HG03064 (cell line): ENCODE measurements around the gene AK1.

Experiments used
- ATAC-seq: cut with Tn5 transposase; IDR thresholded peaks from one replicate; pipeline ENCODE4 v1.9.1; 2021; ENCODE audit warnings: low read depth; ENCODE audit not compliant: unreplicated experiment

Gene AK1

DNA sequence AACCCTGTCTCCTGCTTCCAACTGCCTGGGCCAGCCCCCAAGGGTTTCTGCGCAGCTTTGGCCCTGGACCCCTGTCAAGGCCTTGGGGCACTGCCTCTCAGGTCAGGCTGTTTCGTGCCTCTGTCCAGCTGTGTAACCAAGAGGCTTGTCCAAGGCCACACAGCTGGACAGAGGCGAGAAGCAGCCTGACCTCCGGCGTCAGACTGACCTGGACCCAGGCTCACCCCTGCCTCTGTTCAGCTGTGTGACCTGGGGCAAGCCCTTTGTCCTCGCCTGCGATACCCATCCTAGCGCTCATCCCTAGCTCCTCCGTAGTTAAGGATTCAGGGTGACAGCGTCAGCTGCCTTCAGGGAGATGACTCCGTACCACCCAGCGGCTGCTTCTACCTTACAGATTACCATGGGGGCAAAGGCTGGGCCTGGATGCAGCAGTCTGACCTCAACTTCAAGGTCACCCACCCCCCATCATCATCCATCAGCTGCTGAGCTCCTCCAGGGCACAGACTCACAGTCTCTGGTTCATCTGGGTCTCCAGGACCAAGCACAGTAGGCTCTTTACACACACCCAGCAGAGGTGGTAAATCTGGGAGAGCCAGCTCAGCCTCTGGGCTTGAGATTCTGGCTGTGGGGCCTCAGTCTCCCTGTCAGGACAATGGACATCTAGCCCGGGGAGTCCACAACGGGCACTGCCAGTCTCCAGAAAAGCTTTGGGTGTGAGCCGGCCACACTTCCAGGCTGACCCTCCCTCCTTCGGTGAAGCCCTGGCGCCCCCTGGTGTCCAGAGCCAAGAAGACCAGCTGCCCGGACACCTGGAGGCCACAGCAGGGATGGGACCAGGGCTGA, 7.9 kb downstream of the AK1 start:
- ATAC-seq: peak; percentile 56

GRCh38 chr9:127868278-127868902, 9.1 kb downstream of the AK1 start:
- no peak for ATAC-seq

GRCh38 chr9:127867356-127868277, 9.9 kb downstream of the AK1 start:
- no peak for ATAC-seq

DNA sequence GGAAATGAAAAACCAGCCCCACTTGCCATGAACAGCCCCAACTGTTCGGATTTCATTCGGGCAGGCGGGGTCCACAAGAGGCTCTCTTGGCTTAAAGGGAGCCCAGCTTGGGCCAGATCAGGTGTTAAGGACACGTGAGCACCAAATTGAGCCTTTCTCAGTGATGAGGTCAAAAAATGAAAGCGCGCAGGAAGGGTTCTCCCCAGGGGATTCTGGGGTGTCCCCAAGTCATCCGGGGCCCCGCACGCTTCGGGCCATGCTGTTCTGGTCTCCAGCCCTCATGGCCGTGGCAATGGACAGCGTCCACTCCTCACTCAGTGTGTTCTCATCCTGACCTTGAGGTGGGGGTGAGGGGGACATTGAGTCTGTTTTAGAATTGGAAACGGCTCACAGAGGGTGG, 10.9 kb downstream of the AK1 start:
- no peak for ATAC-seq

GRCh38 chr9:127865645-127866464, 11.6 kb downstream of the AK1 start:
- no peak for ATAC-seq

DNA sequence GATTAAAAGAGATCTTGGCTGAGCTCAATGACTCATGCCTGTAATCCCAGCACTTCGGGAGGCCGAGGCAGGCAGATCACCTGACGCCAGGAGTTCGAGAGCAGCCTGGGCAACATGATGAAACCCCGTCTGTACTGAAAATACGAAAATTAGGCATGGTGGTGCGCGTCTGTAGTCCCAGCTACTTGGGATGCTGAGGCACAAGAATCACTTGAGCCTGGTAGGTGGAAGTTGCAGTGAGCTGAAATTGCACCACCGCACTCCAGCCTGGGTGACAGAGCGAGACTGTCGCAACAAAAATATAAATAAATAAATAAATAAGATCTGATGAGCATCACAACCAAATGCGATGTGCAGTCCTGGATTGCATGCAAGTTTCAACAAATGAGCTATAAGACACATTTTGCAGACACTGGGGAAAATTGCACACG, 14.3 kb downstream of the AK1 start:
- no peak for ATAC-seq

- ATAC-seq: no peak
These were observed 15.1 kb downstream of the AK1 start for GRCh38 chr9:127862075-127863011.

DNA sequence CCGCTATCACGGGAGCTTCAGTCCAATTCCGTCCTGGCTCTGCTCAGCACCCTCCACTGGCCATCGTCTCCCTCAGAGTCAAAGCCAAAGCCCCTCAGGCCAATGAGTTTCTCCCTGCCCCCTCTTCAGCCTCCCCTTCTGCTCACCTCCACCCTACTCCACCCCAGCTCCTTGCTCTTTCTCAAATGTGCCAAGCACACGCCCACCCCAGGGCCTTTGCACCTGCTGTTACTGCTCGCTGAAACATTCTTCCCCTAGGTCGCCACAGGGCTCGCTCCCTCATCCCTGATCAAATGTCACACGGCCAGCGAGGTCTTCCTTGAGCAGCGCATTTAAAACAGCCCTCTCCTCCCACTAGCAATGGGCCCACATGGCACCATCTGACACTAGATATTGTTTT, 16.7 kb downstream of the AK1 start:
- no peak for ATAC-seq

GRCh38 chr9:127860260-127860659, 17.2 kb downstream of the AK1 start:
- ATAC-seq: no peak

DNA sequence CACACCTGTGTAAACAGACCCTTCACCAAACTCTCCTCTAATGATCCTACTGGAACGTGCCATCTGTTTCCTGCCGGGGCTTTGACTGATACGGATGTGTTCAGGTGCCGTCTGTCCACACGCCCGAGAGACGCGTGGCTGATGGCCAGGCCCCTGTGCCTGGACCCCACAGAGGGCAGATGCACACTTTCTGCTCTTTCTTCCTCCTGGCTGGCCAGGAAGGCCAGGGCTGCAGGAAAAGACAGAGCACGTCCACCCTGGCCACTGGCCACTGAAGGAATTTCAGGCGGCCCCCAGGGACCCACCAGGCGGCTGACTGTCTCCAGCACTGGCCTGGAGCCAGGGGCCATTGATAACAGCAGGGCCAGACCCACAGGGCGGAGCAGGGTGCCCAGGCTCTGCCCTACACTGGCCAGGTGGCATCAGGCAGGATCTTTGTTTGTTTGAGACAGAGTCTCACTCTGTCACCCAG, 19.4 kb downstream of the AK1 start:
- ATAC-seq: no peak

- ATAC-seq: no peak
These were observed 20.2 kb downstream of the AK1 start for GRCh38 chr9:127857278-127857677.

GRCh38 chr9:127856729-127857116, 20.8 kb downstream of the AK1 start:
- no peak for ATAC-seq

- ATAC-seq: no peak
These were observed 21.3 kb downstream of the AK1 start for GRCh38 chr9:127856094-127856728.

DNA sequence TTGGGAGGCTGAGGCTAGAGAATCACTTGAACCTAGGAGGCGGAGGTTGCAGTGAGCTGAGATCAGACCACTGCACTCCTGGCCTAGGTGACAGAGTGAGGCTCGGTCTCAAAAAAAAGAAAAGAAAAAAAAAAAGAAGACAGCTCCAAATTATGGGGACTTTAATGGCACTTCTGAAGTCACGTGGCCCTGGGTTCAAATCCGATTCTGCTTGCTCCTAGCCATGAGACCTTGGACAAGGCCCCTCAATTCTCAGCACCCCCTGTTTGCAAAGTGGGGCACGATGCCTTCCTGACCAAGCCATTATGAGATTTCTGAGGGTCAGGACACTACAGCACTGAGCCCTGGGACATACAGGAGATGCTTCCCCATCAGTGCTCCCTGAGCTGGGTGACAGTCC, 22.0 kb downstream of the AK1 start:
- ATAC-seq: no peak

- ATAC-seq: no peak
These were observed 22.5 kb downstream of the AK1 start for GRCh38 chr9:127854960-127855359.

- ATAC-seq: no peak
These were observed 23.2 kb downstream of the AK1 start, which contains the start of gene ENG for GRCh38 chr9:127854184-127854806. Gene ENG, minus strand, starts transcription at chr9:127854658. Its CDS starts 303 bp downstream, at chr9:127854355.

DNA sequence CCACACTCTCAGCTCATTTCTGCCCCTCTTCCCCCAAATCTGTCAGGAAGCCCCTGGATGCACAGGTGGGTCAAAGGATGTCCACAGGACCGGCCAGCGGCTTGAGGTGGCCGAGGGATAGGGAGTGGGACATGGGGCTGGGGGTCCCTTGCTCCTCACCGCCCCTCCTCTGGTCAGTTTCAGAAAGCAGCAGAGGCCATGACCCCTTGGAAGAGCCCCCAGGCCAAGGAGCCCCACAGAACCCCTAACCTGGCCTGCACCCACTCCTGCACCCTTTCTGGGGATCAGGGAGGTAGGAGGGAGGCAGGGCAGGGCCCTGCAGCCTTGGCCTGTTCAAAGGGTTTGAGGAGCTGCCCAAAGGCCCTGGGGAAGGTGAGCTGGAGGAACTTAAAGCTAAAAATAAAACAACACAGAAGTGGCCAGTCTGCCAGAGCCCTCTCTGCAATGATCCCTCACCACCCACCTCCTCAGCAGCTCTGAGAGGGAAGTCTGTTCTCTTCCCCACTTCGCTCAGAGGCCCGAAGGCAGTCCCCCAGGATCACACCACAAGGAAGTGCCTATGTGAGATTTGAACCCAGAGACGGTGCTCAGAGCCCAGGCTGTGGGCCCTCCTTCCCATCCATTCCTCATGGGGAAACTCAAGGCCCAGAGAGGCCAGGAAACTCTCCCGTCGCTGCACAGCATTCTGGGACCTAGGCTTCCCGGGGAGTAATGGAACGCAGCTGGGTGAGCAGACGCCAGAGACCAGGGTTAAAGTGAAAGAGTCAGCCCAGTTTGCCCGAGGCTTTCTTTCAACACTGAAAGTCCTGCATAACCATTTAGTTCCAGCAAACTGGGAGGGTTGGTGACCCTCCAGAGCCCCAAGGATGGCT, 23.9 kb downstream of the AK1 start:
- ATAC-seq: no peak
